Adipose tissue (tissue), 3 donors: ENCODE data around the gene CFAP99. TPM values are rescaled to one million over a fixed set of nuclear protein-coding genes. Genes with fewer than 3 reads are reported as not detected.

Experiments
- H3K27ac ChIP-seq: one replicate; pipeline ENCODE4 v1.5.1; 2013; ENCODE audit warnings: low read depth, low read length
- WGBS, 3 donors: extraction: QIAGEN DNeasy Blood & Tissue Kit; methylation state at CpG; one replicate each; pipeline ENCODE4 v1.1.7; 2013; 5-methylcytosine and 5-hydroxymethylcytosine counted together
- polyA plus RNA-seq, 3 donors: library from polyadenylated mRNA; stranded (reverse); fragments of 200-250 nt; gene quantifications; one replicate each; pipeline ENCODE4 v1.2.3, GENCODE V29; 2013
- donor health status: healthy with polysubstance abuse.
- donor health status: Bipolar disorder and iron deficiency.
- donor health status: healthy.

Gene CFAP99
- polyA plus RNA-seq, 3 donors = 0.09 to 0.86 TPM; not detected in 1

DNA sequence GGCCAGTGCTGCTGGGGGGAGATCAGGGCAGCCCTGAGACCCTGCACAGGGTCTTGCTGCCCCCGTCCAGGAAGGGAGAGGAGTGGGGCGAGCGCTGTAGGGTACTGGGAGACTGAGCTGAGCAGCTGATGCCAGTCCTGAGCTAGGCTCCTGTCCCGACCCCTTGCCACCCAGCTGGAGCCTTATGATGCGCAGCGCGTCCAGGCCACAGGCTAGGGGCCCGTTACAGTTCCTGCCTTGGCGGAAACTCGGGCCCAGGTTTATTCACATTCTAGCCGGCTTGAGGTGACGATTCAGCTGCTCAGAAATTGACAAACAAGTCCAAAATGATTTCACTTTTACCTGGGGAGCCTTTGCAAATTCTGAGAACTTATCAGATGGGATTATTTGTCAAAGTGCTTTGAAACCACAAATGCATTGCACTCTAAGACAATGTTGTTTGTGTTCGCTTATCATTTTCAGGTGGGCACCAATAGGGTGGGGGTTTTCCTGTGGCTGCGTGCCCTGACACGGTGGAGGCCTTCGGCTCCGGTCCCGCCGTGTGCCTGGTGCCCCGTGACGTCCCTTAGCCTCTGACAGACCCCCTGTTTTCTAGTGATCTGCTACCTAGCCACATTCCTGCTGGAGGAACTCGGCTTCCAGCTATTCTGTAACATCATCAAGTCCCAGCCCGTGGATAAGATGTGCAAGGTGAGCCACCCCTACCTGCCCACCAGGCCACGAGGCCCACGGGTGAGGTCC lies 18.9 kb downstream of the CFAP99 start:
- 82 to 85% (median 83%) methylated on average over 25 of the region's 25 CpGs for WGBS, 3 donors
- no peak overlapping the region for H3K27ac ChIP-seq

DNA sequence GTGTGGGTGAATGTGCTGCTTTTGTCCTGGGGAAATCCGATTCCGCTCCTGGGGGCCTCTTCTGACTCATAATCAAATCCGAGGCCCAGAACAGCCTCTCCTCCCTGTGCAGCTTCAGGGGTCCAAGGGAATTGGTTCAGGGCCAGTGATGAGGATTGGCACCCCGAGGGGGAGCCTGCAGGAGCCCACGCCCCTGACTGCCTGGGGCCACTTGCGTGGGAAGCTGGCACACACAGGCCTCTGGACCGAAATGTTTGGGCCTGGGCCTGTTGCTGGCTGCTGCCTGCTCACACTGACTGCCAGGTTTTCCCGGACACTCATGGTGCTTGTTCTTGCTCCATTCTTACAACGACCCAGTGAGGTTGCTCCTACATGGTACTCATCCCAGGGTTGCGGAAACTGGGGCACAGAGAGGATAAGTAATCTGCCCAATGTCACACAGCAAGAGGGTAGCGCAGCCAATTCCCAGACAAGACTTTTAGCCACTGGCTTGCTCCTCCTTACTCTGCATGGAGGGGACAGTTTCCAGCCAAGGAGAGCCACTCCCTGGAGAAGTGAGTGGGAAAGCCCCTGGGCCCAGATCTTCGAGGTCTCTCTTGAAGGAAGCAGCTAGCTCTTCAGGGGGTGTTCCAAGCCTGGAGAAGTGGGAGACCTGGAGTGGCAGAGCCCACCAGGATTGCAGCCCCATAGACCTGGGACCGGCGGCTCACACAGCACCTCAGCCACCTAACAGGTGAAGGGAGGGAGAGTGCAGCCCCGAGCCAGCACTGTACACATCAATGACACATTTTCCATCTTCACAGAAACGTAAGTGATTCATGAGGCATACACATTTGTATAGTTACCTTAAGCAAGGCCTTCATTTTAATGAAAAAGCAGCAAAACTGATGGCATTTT lies 20.3 kb downstream of the CFAP99 start:
- 81 to 91% (median 83%) methylated on average over 16 of the region's 16 CpGs for WGBS, 3 donors

GRCh38 chr4:2441393-2442174 lies 22.8 kb downstream of the CFAP99 start:
- WGBS, 3 donors = 47 to 54% (median 51%) methylated on average over 14 of the region's 14 CpGs
- H3K27ac ChIP-seq = no peak overlapping the region

More for the DNA sequence above, 20.3 kb downstream of the CFAP99 start:
- no peak overlapping the region for H3K27ac ChIP-seq

GRCh38 chr4:2442175-2442993 lies 23.6 kb downstream of the CFAP99 start:
- H3K27ac ChIP-seq = no peak overlapping the region
- 70 to 78% (median 77%) methylated on average over 16 to 20 of the region's 20 CpGs for WGBS, 3 donors

- no peak overlapping the region for H3K27ac ChIP-seq
- 82 to 87% (median 84%) methylated on average over 18 to 20 of the region's 20 CpGs for WGBS, 3 donors
Observed at GRCh38 chr4:2443061-2443730, 24.4 kb downstream of the CFAP99 start.

DNA sequence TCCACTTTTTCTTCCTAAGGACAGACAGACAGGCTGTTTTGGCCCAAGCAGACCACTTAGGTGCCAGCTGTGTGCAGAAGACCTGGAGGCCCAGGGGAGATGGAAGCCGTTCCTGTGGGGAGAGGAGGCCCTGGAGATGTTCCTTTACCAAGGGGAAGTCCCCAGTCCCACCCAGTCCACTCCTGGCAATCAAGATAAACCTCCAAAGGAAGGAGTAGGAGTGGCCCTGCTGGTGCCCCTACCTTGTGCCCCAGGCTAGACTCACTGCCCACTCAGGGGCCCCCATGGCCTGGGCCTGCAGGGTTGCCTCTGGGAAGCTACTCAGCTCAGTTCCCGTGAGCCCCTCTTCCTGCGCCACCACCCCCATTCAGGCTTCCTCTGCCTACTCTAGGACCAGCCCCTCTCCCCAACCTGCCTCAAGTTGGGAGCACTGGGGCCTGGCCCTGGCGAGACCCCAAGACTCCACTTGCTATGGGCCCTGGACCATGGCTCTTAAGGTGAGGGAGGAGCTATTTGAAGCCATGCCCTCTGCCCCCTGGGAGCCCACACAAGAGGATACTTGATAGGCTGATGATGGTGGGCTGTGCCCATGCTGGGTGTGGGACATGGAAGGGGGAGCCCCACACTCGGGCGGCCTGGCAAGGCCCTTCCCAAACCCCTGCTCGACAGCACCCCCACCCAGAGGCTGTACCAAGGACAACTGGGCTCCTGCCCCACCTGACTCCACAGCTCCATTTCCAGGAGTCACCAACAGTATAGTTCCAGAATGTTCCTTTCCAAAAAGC lies 25.4 kb downstream of the CFAP99 start:
- H3K27ac ChIP-seq = no peak overlapping the region
- 80 to 90% (median 88%) methylated on average over 7 of the region's 7 CpGs for WGBS, 3 donors

GRCh38 chr4:2445130-2445529 lies 26.4 kb downstream of the CFAP99 start:
- H3K27ac ChIP-seq = no peak overlapping the region
- WGBS, 3 donors = 94 to 96% (median 95%) methylated on average over 9 of the region's 9 CpGs

DNA sequence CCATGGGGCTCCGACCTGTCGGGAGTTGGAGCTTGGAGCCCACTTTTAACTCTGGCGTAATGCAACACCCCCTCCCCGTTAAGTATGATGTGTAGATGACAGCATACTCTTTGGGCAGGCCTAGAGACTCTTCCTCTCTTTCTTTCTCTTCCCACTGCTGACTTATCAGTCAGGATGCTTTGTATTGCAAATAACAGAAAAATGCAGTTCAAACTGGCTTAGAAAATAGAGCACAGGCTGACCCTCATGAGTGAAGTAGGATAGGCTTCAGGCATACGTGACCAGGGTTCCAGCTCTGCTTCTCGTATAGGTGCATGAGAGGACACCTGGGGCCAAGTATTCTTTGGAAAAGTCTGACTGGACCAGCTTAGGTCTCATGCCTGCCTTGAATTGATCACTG lies 26.8 kb downstream of the CFAP99 start:
- H3K27ac ChIP-seq = no peak overlapping the region
- 92 to 95% (median 92%) methylated on average over 6 of the region's 6 CpGs for WGBS, 3 donors

DNA sequence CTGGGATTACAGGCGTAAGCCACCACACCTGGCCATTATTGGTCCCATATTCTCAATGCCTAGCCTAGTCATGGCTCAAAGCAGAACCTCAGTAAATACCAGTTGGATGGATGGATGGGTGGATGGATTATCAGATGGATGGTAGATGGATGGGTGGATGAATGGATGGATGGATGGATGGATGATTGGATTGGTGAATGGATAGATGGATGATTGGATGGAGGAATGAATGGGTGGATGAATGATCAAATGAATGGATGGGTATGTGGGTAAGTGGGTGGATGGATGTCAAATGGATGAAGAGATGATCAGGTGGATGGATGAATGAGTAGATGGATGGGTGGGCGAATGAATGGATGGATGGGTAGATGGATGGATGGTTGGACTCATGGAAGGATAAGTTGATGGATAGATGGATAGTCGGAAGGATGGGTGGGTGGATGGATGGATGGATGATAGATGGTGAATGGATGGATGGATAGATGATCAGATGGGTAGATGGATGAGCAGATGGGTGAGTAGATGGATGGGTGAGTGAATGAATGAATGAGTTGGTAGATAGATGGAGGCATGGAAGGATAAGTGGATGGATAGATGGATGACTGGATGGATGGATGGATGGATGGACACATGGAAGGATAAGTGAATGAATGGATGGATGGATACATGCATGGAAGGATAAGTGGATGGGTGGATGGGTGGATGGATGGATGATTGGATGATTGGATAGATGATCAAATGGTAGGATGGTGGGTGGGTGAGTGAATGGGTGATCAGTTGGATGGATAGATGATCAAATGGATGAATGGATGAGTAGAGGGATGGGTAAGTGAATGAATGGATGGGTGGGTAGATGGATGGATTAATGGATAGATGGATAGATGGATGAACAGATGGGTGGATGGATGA lies 28.2 kb downstream of the CFAP99 start:
- H3K27ac ChIP-seq = no peak overlapping the region
- 92 to 96% (median 93%) methylated on average over 3 of the region's 3 CpGs for WGBS, 3 donors

DNA sequence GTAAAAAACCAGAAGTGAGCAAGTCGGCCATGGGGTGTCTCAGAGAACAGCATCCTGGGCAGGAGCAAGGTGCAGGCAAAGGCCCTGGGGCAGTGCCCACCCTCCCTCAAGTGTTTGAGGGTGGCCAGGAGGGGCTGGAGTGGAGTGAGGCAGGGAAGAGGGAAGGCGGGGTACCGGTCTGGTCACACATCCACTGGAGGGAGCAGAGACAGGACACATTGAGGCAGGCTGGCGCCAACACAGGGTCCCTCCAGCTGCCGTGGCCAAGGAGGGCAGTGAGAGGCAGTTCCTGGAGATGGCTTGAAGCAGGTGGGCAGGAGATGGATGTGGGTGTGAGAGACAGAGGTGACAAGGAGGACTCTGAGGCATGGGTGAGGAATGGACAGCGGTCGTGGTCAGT lies 29.8 kb downstream of the CFAP99 start:
- WGBS, 3 donors = 90 to 94% (median 94%) methylated on average over 7 of the region's 7 CpGs
- H3K27ac ChIP-seq = no peak overlapping the region

DNA sequence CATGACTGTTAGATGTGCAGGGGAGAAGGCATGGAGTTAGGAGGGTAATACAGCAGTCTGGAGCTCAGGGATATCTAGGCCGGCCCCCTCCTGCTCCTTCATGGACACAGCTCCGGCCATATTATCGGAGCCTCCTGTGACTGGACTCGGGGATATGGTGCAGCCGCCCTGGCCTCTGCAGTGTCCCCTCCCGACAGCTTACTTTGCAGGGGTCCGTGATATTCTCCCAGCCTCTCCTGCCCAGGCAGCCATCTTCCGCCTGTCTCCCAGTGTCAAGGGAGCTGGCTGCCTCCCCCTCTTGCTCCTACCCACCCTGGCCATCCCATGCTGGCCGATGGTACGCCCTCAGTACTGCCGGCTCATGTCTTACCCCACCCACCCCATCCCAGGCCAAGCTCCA lies 30.3 kb downstream of the CFAP99 start:
- 92 to 98% (median 92%) methylated on average over 11 of the region's 11 CpGs for WGBS, 3 donors
- no peak overlapping the region for H3K27ac ChIP-seq

GRCh38 chr4:2449511-2450392 lies 31.0 kb downstream of the CFAP99 start:
- H3K27ac ChIP-seq = no peak overlapping the region
- WGBS, 3 donors = 87 to 90% (median 89%) methylated on average over 26 to 27 of the region's 27 CpGs

- 86 to 92% (median 90%) methylated on average over 16 of the region's 16 CpGs for WGBS, 3 donors
Observed at GRCh38 chr4:2450394-2451035, 31.8 kb downstream of the CFAP99 start.

GRCh38 chr4:2451036-2451520 lies 32.3 kb downstream of the CFAP99 start:
- 82 to 84% (median 84%) methylated on average over 10 of the region's 10 CpGs for WGBS, 3 donors
- H3K27ac ChIP-seq = no peak overlapping the region

More at GRCh38 chr4:2450394-2451035, 31.8 kb downstream of the CFAP99 start:
- no peak overlapping the region for H3K27ac ChIP-seq
